Activated gamma-delta T cell (primary cell): ENCODE results near the gene NEB.

Source experiments
- DNase-seq: peaks from one replicate; lab custom pipeline; 2025; lab: John Stamatoyannopoulos, UW

The NEB gene

GRCh38 chr2:151478011-151478410 is 256.3 kb downstream of the NEB start:
- DNase-seq, result no peak

- no peak for DNase-seq
These were observed 258.0 kb downstream of the NEB start for GRCh38 chr2:151476287-151476686.

DNA sequence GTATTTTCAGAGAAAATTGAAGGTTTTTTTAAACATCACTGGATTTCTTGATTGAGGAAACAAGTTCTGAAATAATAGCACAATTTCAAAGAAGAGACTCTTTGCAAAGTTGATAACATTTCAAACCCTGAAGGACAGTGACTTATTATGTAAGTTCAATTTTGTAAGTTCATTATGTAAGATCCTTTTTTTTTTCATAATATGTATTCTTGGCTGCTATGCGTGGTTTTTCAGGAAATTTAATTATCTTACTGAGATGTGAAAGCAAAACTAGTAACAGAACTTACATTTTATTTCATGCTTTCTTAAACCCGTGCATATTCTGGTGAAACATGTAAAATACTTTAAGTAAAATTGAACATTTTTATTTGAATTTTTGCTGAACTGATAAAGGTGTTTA is 259.2 kb downstream of the NEB start:
- DNase-seq, result no peak

GRCh38 chr2:151472966-151473365 is 261.3 kb downstream of the NEB start:
- DNase-seq, result no peak

GRCh38 chr2:151470556-151470955 is 263.7 kb downstream of the NEB start:
- DNase-seq, result no peak

- DNase-seq, result no peak
These were observed 268.5 kb downstream of the NEB start for GRCh38 chr2:151465771-151466170.

DNA sequence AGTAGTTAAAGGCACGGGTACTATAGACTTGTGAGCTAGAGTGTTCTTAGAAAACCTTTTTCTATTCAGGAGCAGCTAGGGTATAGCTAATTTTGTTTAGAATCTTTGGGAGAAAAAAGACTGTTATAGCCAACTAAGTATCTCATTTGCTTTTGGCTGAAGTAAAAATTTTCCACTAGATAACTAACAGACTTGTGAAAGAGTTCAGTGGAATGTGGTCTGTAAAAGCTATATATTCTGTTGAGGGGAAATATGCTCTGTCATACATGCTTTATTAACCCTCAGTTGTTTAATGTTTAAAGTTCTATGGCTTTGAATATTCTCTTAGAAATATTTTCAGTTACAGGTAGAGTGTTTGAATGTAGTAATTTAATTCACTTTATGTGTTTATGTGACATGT is 274.9 kb downstream of the NEB start:
- no peak for DNase-seq

DNA sequence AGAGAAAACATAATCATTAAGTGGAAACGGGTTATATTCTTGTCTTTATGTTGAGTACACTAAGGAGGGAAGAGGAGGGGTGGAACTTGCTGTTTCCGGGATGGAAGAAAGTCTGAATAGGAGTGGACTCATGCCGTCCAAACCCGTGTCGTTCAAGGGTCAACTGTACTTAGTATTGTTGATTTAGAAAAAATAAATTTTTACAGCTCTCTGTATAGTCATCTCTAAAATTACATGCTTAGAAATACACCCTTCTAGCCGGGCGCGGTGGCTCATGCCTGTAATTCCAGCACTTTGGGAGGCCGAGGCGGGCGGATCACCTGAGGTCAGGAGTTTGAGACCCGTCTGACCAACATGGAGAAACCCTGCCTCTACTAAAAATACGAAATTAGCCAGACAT is 295.1 kb downstream of the NEB start:
- DNase-seq, result no peak

DNA sequence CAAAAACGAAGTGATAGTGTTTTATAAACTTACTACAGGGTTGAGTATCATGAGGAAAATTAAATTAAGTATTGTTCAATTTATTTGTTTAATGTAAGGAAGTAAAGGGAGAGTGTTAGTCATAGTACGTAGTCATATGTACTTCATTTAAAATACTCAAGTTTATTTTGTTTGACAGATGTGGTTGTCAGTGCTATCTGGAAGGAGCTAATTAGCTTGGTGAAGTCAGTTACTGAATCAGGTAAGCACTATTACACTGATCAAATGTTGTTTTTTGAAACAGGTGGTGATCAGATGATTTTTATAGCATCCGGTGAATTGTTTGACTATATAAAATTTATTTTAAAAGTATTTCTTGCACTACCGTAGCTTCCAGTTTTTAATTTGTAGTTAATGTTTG is 295.8 kb downstream of the NEB start:
- DNase-seq, result no peak

DNA sequence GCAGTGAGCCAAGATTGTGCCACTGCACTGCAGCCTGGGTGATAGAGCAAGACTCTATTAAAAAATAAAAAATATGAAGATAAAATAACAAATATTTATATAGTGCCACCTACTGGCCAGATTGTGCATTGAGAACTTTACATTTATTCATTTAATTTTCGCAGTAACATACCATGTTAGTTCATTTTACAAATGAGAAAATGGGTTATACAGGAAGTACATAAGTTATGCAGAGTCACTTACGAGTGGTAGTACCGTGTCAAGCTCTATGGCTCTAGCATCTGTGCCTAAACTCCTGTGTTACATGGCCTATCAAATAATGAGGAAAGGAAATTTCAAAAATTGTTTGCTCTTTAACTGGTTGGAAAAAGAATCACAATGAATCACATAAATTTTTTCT is 296.6 kb downstream of the NEB start:
- no peak for DNase-seq
